SW 1271 (cell line): ENCODE results near the gene NUDT1.

Source experiments
- DNase-seq, 2 experiments: peaks; one replicate each; lab custom pipeline; 2025; lab: John Stamatoyannopoulos, UW

Gene NUDT1

GRCh38 chr7:2205036-2205780, 36.8 kb upstream of the NUDT1 start:
- DNase-seq, result no peak

GRCh38 chr7:2208712-2209111, 33.3 kb upstream of the NUDT1 start:
- no peak for DNase-seq

- DNase-seq, result peak in 1 of 2 experiments; percentile 17
These were observed 32.7 kb upstream of the NUDT1 start for GRCh38 chr7:2209146-2209960.

- DNase-seq, result no peak
These were observed 32.1 kb upstream of the NUDT1 start for GRCh38 chr7:2209961-2210323.

GRCh38 chr7:2210551-2211258, 31.3 kb upstream of the NUDT1 start:
- DNase-seq, result no peak

GRCh38 chr7:2211259-2211880, 30.7 kb upstream of the NUDT1 start:
- no peak for DNase-seq

- DNase-seq, result no peak
These were observed 30.1 kb upstream of the NUDT1 start for GRCh38 chr7:2211926-2212325.

GRCh38 chr7:2212906-2213305, 29.1 kb upstream of the NUDT1 start:
- no peak for DNase-seq

- no peak for DNase-seq
These were observed 28.3 kb upstream of the NUDT1 start for GRCh38 chr7:2213551-2214215.

- no peak for DNase-seq
These were observed 27.4 kb upstream of the NUDT1 start for GRCh38 chr7:2214636-2215035.

GRCh38 chr7:2215851-2216250, 26.2 kb upstream of the NUDT1 start:
- no peak for DNase-seq

- DNase-seq, result no peak
These were observed 24.8 kb upstream of the NUDT1 start for GRCh38 chr7:2217206-2217605.

- DNase-seq, result no peak
These were observed 24.1 kb upstream of the NUDT1 start for GRCh38 chr7:2217716-2218443.

GRCh38 chr7:2218444-2218785, 23.6 kb upstream of the NUDT1 start:
- DNase-seq, result no peak

- no peak for DNase-seq
These were observed 22.9 kb upstream of the NUDT1 start for GRCh38 chr7:2219136-2219535.

- DNase-seq, result no peak
These were observed 22.4 kb upstream of the NUDT1 start for GRCh38 chr7:2219606-2220005.

GRCh38 chr7:2220030-2220429, 22.0 kb upstream of the NUDT1 start:
- no peak for DNase-seq

GRCh38 chr7:2220506-2220905, 21.5 kb upstream of the NUDT1 start:
- DNase-seq, result no peak

- no peak for DNase-seq
These were observed 21.1 kb upstream of the NUDT1 start for GRCh38 chr7:2220954-2221353.

- no peak for DNase-seq
These were observed 19.5 kb upstream of the NUDT1 start for GRCh38 chr7:2222516-2222915.

- no peak for DNase-seq
These were observed 18.7 kb upstream of the NUDT1 start for GRCh38 chr7:2223321-2223720.
